ENCODE results near the gene PRPF8. TPM values are rescaled to one million over a fixed set of nuclear protein-coding genes. Genes with fewer than 3 reads are reported as not detected.
A peak's percentile ranks its signal among the peaks of the same experiment; 100 is the strongest.

PRPF8 gene
- total and polyA plus RNA-seq, 2 of the 13 experiments (the other 11 are each of a cell fraction or from before 2014, with no cell fraction given), result 112 to 179 TPM

- TF ChIP-seq BATF2 (CRISPR knock-in tag; IDR thresholded peaks at IDR 0.05) (no peak), SMARCE1 (IDR thresholded peaks at IDR 0.05; ENCODE audit: borderline replicate concordance) (no peak), ZNF619 (CRISPR knock-in tag; IDR thresholded peaks at IDR 0.05) (no peak), NFE2 (CRISPR knock-in tag; IDR thresholded peaks at IDR 0.05) (peak; percentile 83), UBTF (CRISPR knock-in tag; IDR thresholded peaks at IDR 0.05) (no peak), FOXJ3 (CRISPR knock-in tag; IDR thresholded peaks at IDR 0.05; ENCODE audit: borderline replicate concordance) (no peak), KLF13 (CRISPR knock-in tag; IDR thresholded peaks at IDR 0.05) (no peak), ZNF160 (CRISPR knock-in tag; IDR thresholded peaks at IDR 0.05) (peak; percentile 12; the same call in 1 of the 2 replicates), ZNF773 (CRISPR knock-in tag; IDR thresholded peaks at IDR 0.05; ENCODE audit: borderline replicate concordance) (no peak), JUNB (CRISPR knock-in tag; IDR thresholded peaks at IDR 0.05; ENCODE audit: borderline replicate concordance) (no peak), NR2F6 (IDR thresholded peaks at IDR 0.05) (peak; percentile 65), NR2F6 (CRISPR knock-in tag; IDR thresholded peaks at IDR 0.05) (peak; percentile 67; the same call in 1 of the 2 replicates), ZNF776 (CRISPR knock-in tag; IDR thresholded peaks at IDR 0.05) (no peak), ZFYVE20 (CRISPR knock-in tag; IDR thresholded peaks at IDR 0.05; ENCODE audit: borderline replicate concordance, low read depth) (no peak), DR1 (CRISPR knock-in tag; IDR thresholded peaks at IDR 0.05) (no peak), ZFP36 (IDR thresholded peaks at IDR 0.05; ENCODE audit: borderline replicate concordance, low read depth, low read length, partially characterized antibody) (no peak), ZC3H13 (CRISPR knock-in tag; IDR thresholded peaks at IDR 0.05) (peak; percentile 58; the same call in 1 of the 2 replicates), ZFP1 (CRISPR knock-in tag; IDR thresholded peaks at IDR 0.05) (peak; percentile 28; the same call in 1 of the 2 replicates), ATF7-NPFF (CRISPR knock-in tag; IDR thresholded peaks at IDR 0.05; ENCODE audit: low read depth) (no peak), ZNF567 (CRISPR knock-in tag; IDR thresholded peaks at IDR 0.05; ENCODE audit: borderline replicate concordance) (no peak), HMG20A (CRISPR knock-in tag; IDR thresholded peaks at IDR 0.05; ENCODE audit: borderline replicate concordance) (peak; percentile 21; the same call in 1 of the 2 replicates), ZNF512B (CRISPR knock-in tag; IDR thresholded peaks at IDR 0.05; ENCODE audit: borderline replicate concordance) (no peak), SRSF1 (optimal IDR thresholded peaks at IDR 0.05; ENCODE audit: low read depth, low read length) (no peak), HIVEP1 (CRISPR knock-in tag; IDR thresholded peaks at IDR 0.05) (peak; percentile 95), NCOR1 (IDR thresholded peaks at IDR 0.05; ENCODE audit: borderline replicate concordance, low read length) (peak; percentile 84; the same call in 1 of the 2 replicates), FOXA1 (IDR thresholded peaks at IDR 0.05) (no peak), FOXA1 (CRISPR knock-in tag; IDR thresholded peaks at IDR 0.05) (no peak)
These were observed 29.8 kb upstream of the PRPF8 start (continued) for GRCh38 chr17:1714427-1714979.
